H1 (cell line): ENCODE results near the gene DHDDS. TPM values are rescaled to one million over a fixed set of nuclear protein-coding genes. Genes with fewer than 3 reads are reported as not detected.

ENCODE experiments used
- CTCF ChIA-PET: fragments of 300-600 bp; sonication (Branson Sonifier 250); formaldehyde crosslinking; loops from one replicate; lab custom pipeline; 2021; ENCODE audit not compliant: partially characterized antibody; lab: Charles Lee
- POLR2A ChIA-PET: fragments of 300-600 bp; sonication (Branson Sonifier 250); formaldehyde crosslinking; loops from one replicate; lab custom pipeline; 2021; ENCODE audit warnings: inconsistent platforms; ENCODE audit not compliant: partially characterized antibody; lab: Charles Lee
- DNase-seq, 2 experiments: peaks; one replicate each; pipeline versions ENCODE4 v3.0.0 to v3.0.0-alpha.2; 2010 to 2022; ENCODE audit warnings: low spot score in 2 of 2, low read depth in 1 of 2, mixed read lengths in 1 of 2
- FAIRE-seq: peaks from 2 replicates; lab custom pipeline; 2011; peaks lifted over from hg19 to GRCh38; lab: Jason Lieb, UNC
- H2AFZ ChIP-seq: 2 replicates; pipeline ENCODE4 v1.8.1; 2012; ENCODE audit warnings: low read length, inconsistent platforms
- H2AK5ac ChIP-seq: 2 replicates; pipeline ENCODE4 v1.6.1; 2013; ENCODE audit warnings: low read depth, low read length
- H2BK120ac ChIP-seq: replicated peaks from 2 replicates; pipeline ENCODE3; 2013; ENCODE audit warnings: low read depth, low read length, inconsistent platforms
- H2BK12ac ChIP-seq: 2 replicates; pipeline ENCODE4 v1.6.1; 2013; ENCODE audit warnings: low read depth, low read length
- H2BK15ac ChIP-seq: 2 replicates; pipeline ENCODE4 v1.6.1; 2013; ENCODE audit warnings: low read length
- H2BK20ac ChIP-seq: 2 replicates; pipeline ENCODE4 v1.6.1; 2013; ENCODE audit warnings: low read length
- H2BK5ac ChIP-seq: 2 replicates; pipeline ENCODE4 v1.6.1; 2013; ENCODE audit warnings: low read depth, low read length
- H3K14ac ChIP-seq: 2 replicates; pipeline ENCODE4 v1.6.1; 2013; ENCODE audit warnings: inconsistent platforms; ENCODE audit not compliant: insufficient read length
- H3K18ac ChIP-seq: 2 replicates; pipeline ENCODE4 v1.6.1; 2013; ENCODE audit warnings: low read length; ENCODE audit errors: extremely low read depth
- H3K23ac ChIP-seq: 2 replicates; pipeline ENCODE4 v1.6.1; 2013; ENCODE audit warnings: inconsistent platforms; ENCODE audit not compliant: insufficient read length
- H3K23me2 ChIP-seq: 2 replicates; pipeline ENCODE4 v1.6.1; 2013; ENCODE audit warnings: low read depth, low read length
- H3K27ac ChIP-seq: 2 replicates; pipeline ENCODE4 v1.6.1; 2011; ENCODE audit warnings: low read depth, low read length, inconsistent platforms
- H3K27me3 ChIP-seq, 4 experiments: replicated peaks in 1 of 4; 1 replicate in 1 of 4; 2 replicates in 3 of 4; pipeline versions ENCODE4 v1.6.1 to v1.8.1; 2011 to 2013; ENCODE audit warnings: low read length in 3 of 4, mild to moderate bottlenecking in 3 of 4, inconsistent platforms in 2 of 4, mixed read lengths in 2 of 4, moderate library complexity in 1 of 4; ENCODE audit not compliant: control insufficient read depth in 3 of 4, insufficient read depth in 3 of 4; ENCODE audit errors: extremely low read depth in 1 of 4
- H3K36me3 ChIP-seq, 4 experiments: 2 replicates each; pipeline versions ENCODE4 v1.6.1 to v1.8.1; 2011 to 2013; ENCODE audit warnings: mild to moderate bottlenecking in 4 of 4, low read length in 3 of 4, moderate library complexity in 2 of 4, control low read depth in 1 of 4, inconsistent platforms in 1 of 4; ENCODE audit not compliant: insufficient read depth in 4 of 4, control insufficient read depth in 2 of 4
- H3K4ac ChIP-seq: replicated peaks from 2 replicates; pipeline ENCODE3; 2013; ENCODE audit warnings: low read length, low read depth, mixed read lengths, inconsistent platforms; ENCODE audit not compliant: insufficient read length
- H3K4me1 ChIP-seq, 4 experiments: replicated peaks in 1 of 4; 1 replicate in 1 of 4; 2 replicates in 3 of 4; pipeline versions ENCODE4 v1.6.1 to v1.8.1; 2011 to 2013; ENCODE audit warnings: low read length in 3 of 4, inconsistent platforms in 2 of 4, mixed read lengths in 1 of 4; ENCODE audit not compliant: insufficient read depth in 4 of 4, control insufficient read depth in 3 of 4
- H3K4me2 ChIP-seq, 2 experiments: 2 replicates each; pipeline versions ENCODE4 v1.6.1 to v1.8.1; 2011 to 2013; ENCODE audit warnings: low read depth in 2 of 2, low read length in 2 of 2, control low read depth in 1 of 2, inconsistent platforms in 1 of 2, mild to moderate bottlenecking in 1 of 2; ENCODE audit not compliant: insufficient read depth in 1 of 2
- H3K4me3 ChIP-seq, 4 experiments: fragments of 200-600, 300-600 bp in 1 of 4; sonication (generic), shearing (Covaris generic), sonication (Bioruptor Twin) in 1 of 4; 2 replicates each; pipeline versions ENCODE4 v1.5.1 to v1.8.1; 2011 to 2016; ENCODE audit warnings: low read length in 4 of 4, low read depth in 3 of 4, control low read depth in 2 of 4, inconsistent platforms in 2 of 4, mild to moderate bottlenecking in 2 of 4, mixed read lengths in 1 of 4, moderate library complexity in 1 of 4; ENCODE audit not compliant: insufficient read depth in 2 of 4; ENCODE audit errors: extremely low read depth in 1 of 4
- H3K56ac ChIP-seq: replicated peaks from 2 replicates; pipeline ENCODE3; 2013; ENCODE audit warnings: low read depth, mild to moderate bottlenecking, mixed read lengths, low read length, inconsistent platforms; ENCODE audit not compliant: insufficient read length
- H3K79me1 ChIP-seq: 2 replicates; pipeline ENCODE4 v1.6.1; 2013; ENCODE audit warnings: low read depth, low read length, control low read depth
- H3K79me2 ChIP-seq, 2 experiments: 2 replicates each; pipeline versions ENCODE4 v1.6.1 to v1.8.1; 2012 to 2013; ENCODE audit warnings: low read length in 2 of 2, mild to moderate bottlenecking in 2 of 2, inconsistent platforms in 1 of 2; ENCODE audit not compliant: insufficient read depth in 2 of 2, control insufficient read depth in 1 of 2
- H3K9ac ChIP-seq, 4 experiments: replicated peaks in 1 of 4; 1 replicate in 1 of 4; 2 replicates in 3 of 4; pipeline versions ENCODE4 v1.6.1 to v1.8.1; 2011 to 2013; ENCODE audit warnings: low read depth in 3 of 4, low read length in 3 of 4, control low read depth in 2 of 4, mild to moderate bottlenecking in 2 of 4, moderate library complexity in 2 of 4, inconsistent platforms in 1 of 4; ENCODE audit errors: extremely low read depth in 1 of 4
- H3K9me3 ChIP-seq, 2 experiments: 2 replicates each; pipeline versions ENCODE4 v1.6.1 to v1.8.1; 2012 to 2013; ENCODE audit warnings: mild to moderate bottlenecking in 2 of 2, moderate library complexity in 2 of 2, control low read depth in 1 of 2, inconsistent platforms in 1 of 2, low read depth in 1 of 2, low read length in 1 of 2, mixed read lengths in 1 of 2; ENCODE audit not compliant: insufficient read depth in 2 of 2
- H4K20me1 ChIP-seq, 2 experiments: replicated peaks in 1 of 2; 2 replicates each; pipeline versions ENCODE3 to v1.8.1; 2011 to 2013; ENCODE audit warnings: inconsistent platforms in 2 of 2, low read length in 2 of 2, mild to moderate bottlenecking in 1 of 2; ENCODE audit not compliant: insufficient read depth in 2 of 2, control insufficient read depth in 1 of 2
- H4K5ac ChIP-seq: 2 replicates; pipeline ENCODE4 v1.6.1; 2013; ENCODE audit warnings: low read length, low read depth, mixed read lengths, inconsistent platforms; ENCODE audit not compliant: insufficient read length
- H4K8ac ChIP-seq: 2 replicates; pipeline ENCODE4 v1.8.0; 2013; ENCODE audit warnings: mild to moderate bottlenecking, moderate library complexity, low read length, inconsistent platforms; ENCODE audit not compliant: insufficient read depth; ENCODE audit errors: extremely low read depth
- H4K91ac ChIP-seq: replicated peaks from 2 replicates; pipeline ENCODE3; 2013; ENCODE audit warnings: low read length, mixed read lengths, inconsistent platforms; ENCODE audit not compliant: insufficient read length
- KDM5A ChIP-seq: fragments of 200-600 bp; IDR thresholded peaks from 2 replicates; pipeline ENCODE4 v1.7.1; 2012; ENCODE audit warnings: mild to moderate bottlenecking, low read length, inconsistent platforms, mixed read lengths
- POLR2A ChIP-seq, 2 experiments: IDR thresholded peaks; 1 replicate in 1 of 2; 2 replicates in 1 of 2; pipeline ENCODE4 v1.6.1; 2011; ENCODE audit warnings: low read depth in 2 of 2, low read length in 2 of 2, mild to moderate bottlenecking in 2 of 2; ENCODE audit errors: control extremely low read depth in 1 of 2
- RAD21 ChIP-seq, 2 experiments: IDR thresholded peaks in 1 of 2; conservative IDR thresholded peaks in 1 of 2; 2 replicates each; pipeline ENCODE4 v1.6.1; 2011; ENCODE audit warnings: low read depth in 2 of 2, low read length in 2 of 2, improper control_type of control experiment in 1 of 2, inconsistent platforms in 1 of 2, mild to moderate bottlenecking in 1 of 2, moderate library complexity in 1 of 2
- WGBS, 2 experiments: shearing (Covaris generic) in 1 of 2; methylation state at CpG; one replicate each; pipeline versions ENCODE4 v1.1.6 to v1.1.7; 2013 to 2015; ENCODE audit warnings: low lambda C conversion rate in 2 of 2, mixed read lengths in 2 of 2, inconsistent platforms in 1 of 2, low coverage in 1 of 2, missing lambda C conversion rate in 1 of 2; ENCODE audit not compliant: insufficient replicate concordance in 2 of 2, insufficient coverage in 1 of 2, insufficient read length in 1 of 2; ENCODE audit errors: extremely low coverage in 1 of 2, missing lambda C conversion rate in 1 of 2; 5-methylcytosine and 5-hydroxymethylcytosine counted together
- polyA plus RNA-seq, 7 experiments: library from polyadenylated mRNA; depleted of rRNA in 3 of 7; stranded (reverse) in 5 of 7; unstranded in 2 of 7; fragments of >200 nt in 5 of 7; fragments of 200-250 nt in 2 of 7; gene quantifications; 1 replicate in 5 of 7; 2 replicates in 1 of 7; 4 replicates in 1 of 7; pipeline versions ENCODE4 v1.2.1 to v1.2.3, GENCODE V29; 2011 to 2013; ENCODE audit warnings: missing spikeins in 2 of 7, mixed read lengths in 2 of 7
- total RNA-seq: library from RNA; stranded (reverse); fragmentation: NEBNext Ultra II Directional; extraction: Animal tissue kit (Norgen Biotek cat#: 25700); gene quantifications from 2 replicates; pipeline ENCODE4 v1.2.1, GENCODE V29; 2021

The DHDDS gene
- total and polyA plus RNA-seq, 2 of the 8 experiments (the other 6 are each of a cell fraction or from before 2014, with no cell fraction given), result 28.3 to 44.6 TPM

DNA sequence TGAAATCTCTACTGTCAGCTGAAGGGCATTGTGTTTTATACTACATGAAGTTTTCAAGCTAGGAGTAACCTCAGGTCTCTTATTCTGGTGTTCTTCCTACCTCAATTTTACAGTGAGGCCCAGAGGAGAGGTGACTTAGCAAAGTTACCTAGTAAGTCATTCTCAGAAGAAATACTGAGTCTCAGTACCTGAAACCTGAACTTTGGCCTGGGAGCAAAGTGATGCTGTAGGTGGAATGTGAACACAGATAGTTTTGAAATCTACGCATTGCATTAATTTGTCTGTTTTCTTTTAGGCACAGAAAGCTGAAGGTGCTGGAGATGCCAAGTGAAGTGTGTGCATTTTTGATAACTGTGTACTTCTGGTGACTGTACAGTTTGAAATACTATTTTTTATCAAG lies 42.7 kb downstream of the DHDDS start:
- H3K36me3 ChIP-seq, result peaks cover 21 to 52% (median 34%) of the 10 kb centered on the region in 4 experiments
- H2BK15ac ChIP-seq, result no peak overlapping the region

More for the DNA sequence above, 42.7 kb downstream of the DHDDS start:
- Histone ChIP-seq H3K4me3 (no peak overlapping the region), H2AK5ac (no peak overlapping the region), H3K23ac (no peak overlapping the region), H3K79me2 (peaks cover 5 to 15% of the 10 kb centered on the region in 2 experiments; a peak in 3 of 4 replicates), H3K4me2 (no peak overlapping the region), H2BK5ac (no peak overlapping the region), H4K5ac (no peak overlapping the region), H3K27ac (no peak overlapping the region), H3K56ac (no peak overlapping the region), H2BK20ac (no peak overlapping the region), H3K27me3 (peaks cover 0 to 4% (median 0%) of the 10 kb centered on the region in 4 experiments; a peak in 2 of 7 replicates), H4K8ac (no peak overlapping the region), H3K9me3 (no peaks in the 10 kb centered on the region), H3K14ac (no peak overlapping the region), H3K23me2 (peaks cover 11% of the 10 kb centered on the region), H2AFZ (no peak overlapping the region), H2BK12ac (no peak overlapping the region), H4K20me1 (peaks cover 6 to 12% of the 10 kb centered on the region in 2 experiments), H3K18ac (no peak overlapping the region), H2BK120ac (no peak overlapping the region), H3K4ac (no peak overlapping the region), H3K79me1 (no peaks in the 10 kb centered on the region; the same call in 1 of the 2 replicates), H4K91ac (no peak overlapping the region), H3K9ac (no peak overlapping the region), H3K4me1 (peaks cover 8 to 13% (median 11%) of the 10 kb centered on the region in 4 experiments)
- no peak for FAIRE-seq
- no peak for TF ChIP-seq RAD21 (IDR thresholded peaks at IDR 0.05 in 1 of 2, conservative IDR thresholded peaks at IDR 0.05 in 1 of 2; ENCODE audit: low read depth in 2 of 2, low read length in 2 of 2)
- TF ChIP-seq KDM5A, result no peak
- peak in 1 of 2 experiments; percentile 30; a peak in 1 of 3 replicates for TF ChIP-seq POLR2A (IDR thresholded peaks at IDR 0.05; ENCODE audit: control extremely low read depth in 1 of 2, low read depth in 2 of 2, low read length in 2 of 2)
- DNase-seq, result no peak
- CTCF ChIA-PET, result no interaction called here
- WGBS, 2 experiments, result 100% methylated on average over 1 of the region's 1 CpG; no CpG with 5 or more reads in 1 of the 2 experiments
- POLR2A ChIA-PET, result interaction anchor here (0.8 to 2.9 kb wide), 12 partner anchors 8 to 227 kb away, joined by 3 to 16 read pairs (median 4); no protein-coding TSS in a partner anchor
